Adrenal gland (tissue), 12 donors: ENCODE measurements around the gene CMIP. TPM values are rescaled to one million over a fixed set of nuclear protein-coding genes. Genes with fewer than 3 reads are reported as not detected.

Source experiments
- DNase-seq, 7 donors: peaks; one replicate each; pipeline ENCODE4 v3.0.0-alpha.2; 2019 to 2020
- H3K27ac ChIP-seq, 5 donors: fragments of 200-600 bp; sonication (generic) in 4 of 5; 1 replicate in 3 of 5; 2 replicates in 2 of 5; pipeline versions ENCODE4 v1.5.1 to v1.8.0; 2016 to 2020; ENCODE audit warnings: mild to moderate bottlenecking in 1 of 5
- H3K27me3 ChIP-seq: fragments of 200-600 bp; 2 replicates; pipeline ENCODE4 v1.8.0; 2021
- H3K36me3 ChIP-seq, 2 donors: fragments of 200-600 bp; replicated peaks in 1 of 2; 1 replicate in 1 of 2; 2 replicates in 1 of 2; pipeline versions ENCODE4 v1.5.1 to v1.8.0; 2018 to 2022
- H3K4me1 ChIP-seq, 2 donors: fragments of 200-600 bp; replicated peaks in 1 of 2; 1 replicate in 1 of 2; 2 replicates in 1 of 2; pipeline versions ENCODE4 v1.5.1 to v1.8.0; 2018 to 2021
- H3K4me3 ChIP-seq, 4 donors: fragments of 200-600 bp; sonication (generic) in 3 of 4; one replicate each; pipeline ENCODE4 v1.5.1; 2016 to 2018
- H3K9me3 ChIP-seq, 3 donors: fragments of 200-600 bp; sonication (generic) in 1 of 3; replicated peaks in 1 of 3; 1 replicate in 2 of 3; 2 replicates in 1 of 3; pipeline versions ENCODE4 v1.5.1 to v1.8.0; 2016 to 2021
- CTCF ChIP-seq, 6 experiments: fragments of 450-650 bp in 4 of 6; fragments of 200-600 bp in 2 of 6; sonication (generic) in 1 of 6; IDR thresholded peaks; 1 replicate in 5 of 6; 2 replicates in 1 of 6; pipeline versions ENCODE4 v1.5.1 to v1.8.0; 2016 to 2021; ENCODE audit warnings: antibody characterized with exemption in 6 of 6, mild to moderate bottlenecking in 2 of 6, moderate library complexity in 1 of 6
- POLR2A ChIP-seq, 2 donors: fragments of 450-650 bp; IDR thresholded peaks; one replicate each; pipeline ENCODE4 v1.6.1; 2017; ENCODE audit warnings: antibody characterized with exemption in 2 of 2, mild to moderate bottlenecking in 2 of 2, moderate library complexity in 1 of 2
- WGBS, 4 donors: extraction: QIAGEN DNeasy Blood & Tissue Kit in 2 of 4; methylation state at CpG; one replicate each; pipeline versions ENCODE4 v1.1.5 to v1.1.7; 2013 to 2017; 5-methylcytosine and 5-hydroxymethylcytosine counted together
- intact Hi-C, 2 donors: fragments of 100-400 bp; cut with DNase I; formaldehyde crosslinking; loops; one replicate each; pipeline versions ENCODE4 v1.14.1 to v1.15.0; 2022 to 2023
- polyA plus RNA-seq, 3 donors: library from polyadenylated mRNA; stranded (reverse); fragments of 200-250 nt in 2 of 3; fragments of 350-450 nt in 1 of 3; fragmentation: Illumina TruSeq in 1 of 3; extraction: RNeasy Lipid Tissue Mini Kit (QIAGEN cat#74804) in 1 of 3; gene quantifications; one replicate each; pipeline ENCODE4 v1.2.3, GENCODE V29; 2013 to 2014
- total RNA-seq, 9 donors: library from RNA; depleted of rRNA in 4 of 9; stranded (reverse); fragments of >200 nt in 4 of 9; fragments of 120-200 nt in 1 of 9; fragmentation: NEBNext Ultra II Directional in 1 of 9; extraction: Animal tissue kit (Norgen Biotek cat#: 25700) in 1 of 9; gene quantifications; one replicate each; pipeline versions ENCODE4 v1.1.0 to v1.2.4, GENCODE V29; 2013 to 2023
- donor health status: healthy with polysubstance abuse.
- donor health status: Bipolar disorder and iron deficiency.
- donor health status: DM: yes; HTN: yes; CAD: no.
- donor health status: DM: no; HTN: no; CAD: no.
- donor health status: DM: no; HTN: no; CAD: no.
- donor health status: DM: yes; HTN: yes; CAD: no.

Gene CMIP
- total and polyA plus RNA-seq, 12 donors = 8.1 to 87.9 (median 42.5) TPM

- Histone ChIP-seq H3K9me3 (no peaks in the 10 kb centered on the region), H3K27me3 (no peaks in the 10 kb centered on the region), H3K36me3 (no peaks in the 10 kb centered on the region), H3K4me1 (peaks cover 47 to 64% of the 10 kb centered on the region in 2 donors), H3K4me3 (no peak overlapping the region), H3K27ac (peak overlapping the region in 2 of 5 donors; percentile 44 to 78)
- TF ChIP-seq CTCF (IDR thresholded peaks at IDR 0.05) (no peak), POLR2A (IDR thresholded peaks at IDR 0.05) (no peak)
- 88 to 91% (median 90%) methylated on average over 12 of the region's 12 CpGs for WGBS, 4 donors
- DNase-seq = no peak
- intact Hi-C loops = no loop called here
Measured at GRCh38 chr16:81450783-81451491, 6.3 kb downstream of the CMIP start.

GRCh38 chr16:81451753-81452680 lies 7.4 kb downstream of the CMIP start:
- H3K27ac ChIP-seq = peak overlapping the region in 4 of 5 donors; percentile 44 to 81 (median 62)
- intact Hi-C loops = no loop called here
- peaks cover 52 to 71% of the 10 kb centered on the region in 2 donors for H3K4me1 ChIP-seq
- H3K36me3 ChIP-seq = no peaks in the 10 kb centered on the region
- TF ChIP-seq POLR2A (IDR thresholded peaks at IDR 0.05) = no peak
- no peak for TF ChIP-seq CTCF (IDR thresholded peaks at IDR 0.05)
- WGBS, 4 donors = 37 to 47% (median 42%) methylated on average over 20 of the region's 20 CpGs
- DNase-seq = peak in 6 of 7 donors; percentile 64 to 80 (median 68)
- no peaks in the 10 kb centered on the region for H3K9me3 ChIP-seq
- H3K27me3 ChIP-seq = no peaks in the 10 kb centered on the region
- H3K4me3 ChIP-seq = no peak overlapping the region

- no peaks in the 10 kb centered on the region for H3K27me3 ChIP-seq
- H3K4me1 ChIP-seq = peaks cover 51 to 71% of the 10 kb centered on the region in 2 donors
- no peaks in the 10 kb centered on the region for H3K9me3 ChIP-seq
- DNase-seq = no peak
- peak overlapping the region in 1 of 5 donors; percentile 13 for H3K27ac ChIP-seq
- intact Hi-C loops = no loop called here
- 66 to 81% (median 76%) methylated on average over 9 to 14 of the region's 14 CpGs for WGBS, 4 donors
- H3K4me3 ChIP-seq = no peak overlapping the region
- no peaks in the 10 kb centered on the region for H3K36me3 ChIP-seq
- TF ChIP-seq CTCF (IDR thresholded peaks at IDR 0.05) = no peak
- TF ChIP-seq POLR2A (IDR thresholded peaks at IDR 0.05) = no peak
Measured at GRCh38 chr16:81453091-81453728, 8.6 kb downstream of the CMIP start.

- no peaks in the 10 kb centered on the region for H3K9me3 ChIP-seq
- no peak for DNase-seq
- no peaks in the 10 kb centered on the region for H3K27me3 ChIP-seq
- WGBS, 4 donors = 83 to 95% (median 91%) methylated on average over 7 of the region's 7 CpGs
- intact Hi-C loops = no loop called here
- TF ChIP-seq CTCF (IDR thresholded peaks at IDR 0.05) = no peak
- TF ChIP-seq POLR2A (IDR thresholded peaks at IDR 0.05) = no peak
- H3K27ac ChIP-seq = no peak overlapping the region
- H3K36me3 ChIP-seq = no peaks in the 10 kb centered on the region
- no peak overlapping the region for H3K4me3 ChIP-seq
- H3K4me1 ChIP-seq = peaks cover 49 to 68% of the 10 kb centered on the region in 2 donors
Measured at GRCh38 chr16:81454044-81454443, 9.4 kb downstream of the CMIP start.
